H1 (cell line): Measurements from ENCODE around the gene TMEM204. TPM values are rescaled to one million over a fixed set of nuclear protein-coding genes. Genes with fewer than 3 reads are reported as not detected.

Source experiments
- BACH1 ChIP-seq: IDR thresholded peaks from 2 replicates; pipeline ENCODE4 v1.6.1; 2012; ENCODE audit warnings: low read length, improper control_type of control experiment
- BCL11A ChIP-seq, 2 experiments: IDR thresholded peaks; one replicate each; pipeline ENCODE4 v1.6.1; 2011; ENCODE audit warnings: low read depth in 2 of 2, low read length in 2 of 2, mild to moderate bottlenecking in 2 of 2
- BRCA1 ChIP-seq: IDR thresholded peaks from 2 replicates; pipeline ENCODE4 v1.6.1; 2012; ENCODE audit warnings: low read depth, low read length, improper control_type of control experiment
- FOSL1 ChIP-seq: IDR thresholded peaks from 2 replicates; pipeline ENCODE4 v1.6.1; 2011; ENCODE audit warnings: mild to moderate bottlenecking, low read depth, low read length, moderate library complexity; ENCODE audit not compliant: insufficient read depth
- MAFK ChIP-seq: IDR thresholded peaks from 2 replicates; pipeline ENCODE4 v1.6.1; 2012; ENCODE audit warnings: low read depth, mild to moderate bottlenecking, improper control_type of control experiment, low read length
- RAD21 ChIP-seq, 2 experiments: IDR thresholded peaks in 1 of 2; conservative IDR thresholded peaks in 1 of 2; 2 replicates each; pipeline ENCODE4 v1.6.1; 2011; ENCODE audit warnings: low read depth in 2 of 2, low read length in 2 of 2, improper control_type of control experiment in 1 of 2, inconsistent platforms in 1 of 2, mild to moderate bottlenecking in 1 of 2, moderate library complexity in 1 of 2
- SRF ChIP-seq: IDR thresholded peaks from 2 replicates; pipeline ENCODE4 v1.6.1; 2011; ENCODE audit warnings: mild to moderate bottlenecking, low read depth, low read length, moderate library complexity
- TEAD4 ChIP-seq: IDR thresholded peaks from 2 replicates; pipeline ENCODE4 v1.6.1; 2012; ENCODE audit warnings: low read depth, low read length, inconsistent platforms, mixed read lengths
- polyA plus RNA-seq, 7 experiments: library from polyadenylated mRNA; depleted of rRNA in 3 of 7; stranded (reverse) in 5 of 7; unstranded in 2 of 7; fragments of >200 nt in 5 of 7; fragments of 200-250 nt in 2 of 7; gene quantifications; 1 replicate in 5 of 7; 2 replicates in 1 of 7; 4 replicates in 1 of 7; pipeline versions ENCODE4 v1.2.1 to v1.2.3, GENCODE V29; 2011 to 2013; ENCODE audit warnings: missing spikeins in 2 of 7, mixed read lengths in 2 of 7
- total RNA-seq: library from RNA; stranded (reverse); fragmentation: NEBNext Ultra II Directional; extraction: Animal tissue kit (Norgen Biotek cat#: 25700); gene quantifications from 2 replicates; pipeline ENCODE4 v1.2.1, GENCODE V29; 2021
- TF ChIP-seq, protein P1 (sequence below): fragments of 300-600 bp; sonication (generic); IDR thresholded peaks from 2 replicates; pipeline ENCODE4 v1.7.1; 2012; ENCODE audit warnings: low read length, moderate library complexity, mild to moderate bottlenecking, inconsistent platforms; ENCODE audit not compliant: insufficient replicate concordance
- TF ChIP-seq, protein P2 (sequence below): IDR thresholded peaks from 2 replicates; pipeline ENCODE4 v1.6.1; 2012; ENCODE audit warnings: inconsistent platforms

TMEM204 gene
- total and polyA plus RNA-seq, 2 of the 8 experiments (the other 6 are each of a cell fraction or from before 2014, with no cell fraction given) = not detected

DNA sequence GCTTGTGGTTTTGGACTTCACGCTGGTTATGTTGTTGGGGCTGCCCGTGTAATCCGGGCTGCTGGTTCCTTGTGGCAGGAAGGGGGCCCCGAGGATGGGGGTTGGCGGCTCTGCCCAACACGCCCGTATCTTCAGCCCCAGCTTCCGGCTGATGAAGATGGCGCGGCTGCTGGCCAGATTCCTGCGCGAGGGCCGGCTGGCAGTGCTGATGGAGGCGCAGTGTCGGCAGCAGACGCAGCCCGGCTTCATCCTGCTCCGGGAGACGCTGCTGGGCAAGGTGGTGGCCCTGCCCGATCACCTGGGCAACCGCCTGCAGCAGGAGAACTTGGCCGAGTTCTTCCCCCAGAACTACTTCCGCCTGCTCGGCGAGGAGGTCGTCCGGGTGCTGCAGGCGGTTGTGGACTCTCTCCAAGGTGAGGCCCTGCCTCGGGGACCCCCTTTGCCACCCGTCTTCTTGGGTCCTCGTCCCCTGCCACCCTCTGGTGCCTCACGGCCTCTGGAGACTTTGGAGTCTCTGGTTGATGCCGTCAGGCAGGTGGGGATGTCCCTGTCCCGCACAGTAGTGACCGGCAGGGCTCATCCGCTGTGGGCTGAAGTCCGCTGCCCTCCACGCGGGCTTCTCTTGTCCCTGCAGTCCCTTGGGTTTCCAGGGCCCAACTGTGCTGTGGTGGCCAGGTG lies 38.1 kb upstream of the TMEM204 start (continued):
- TF ChIP-seq, protein P1, sequence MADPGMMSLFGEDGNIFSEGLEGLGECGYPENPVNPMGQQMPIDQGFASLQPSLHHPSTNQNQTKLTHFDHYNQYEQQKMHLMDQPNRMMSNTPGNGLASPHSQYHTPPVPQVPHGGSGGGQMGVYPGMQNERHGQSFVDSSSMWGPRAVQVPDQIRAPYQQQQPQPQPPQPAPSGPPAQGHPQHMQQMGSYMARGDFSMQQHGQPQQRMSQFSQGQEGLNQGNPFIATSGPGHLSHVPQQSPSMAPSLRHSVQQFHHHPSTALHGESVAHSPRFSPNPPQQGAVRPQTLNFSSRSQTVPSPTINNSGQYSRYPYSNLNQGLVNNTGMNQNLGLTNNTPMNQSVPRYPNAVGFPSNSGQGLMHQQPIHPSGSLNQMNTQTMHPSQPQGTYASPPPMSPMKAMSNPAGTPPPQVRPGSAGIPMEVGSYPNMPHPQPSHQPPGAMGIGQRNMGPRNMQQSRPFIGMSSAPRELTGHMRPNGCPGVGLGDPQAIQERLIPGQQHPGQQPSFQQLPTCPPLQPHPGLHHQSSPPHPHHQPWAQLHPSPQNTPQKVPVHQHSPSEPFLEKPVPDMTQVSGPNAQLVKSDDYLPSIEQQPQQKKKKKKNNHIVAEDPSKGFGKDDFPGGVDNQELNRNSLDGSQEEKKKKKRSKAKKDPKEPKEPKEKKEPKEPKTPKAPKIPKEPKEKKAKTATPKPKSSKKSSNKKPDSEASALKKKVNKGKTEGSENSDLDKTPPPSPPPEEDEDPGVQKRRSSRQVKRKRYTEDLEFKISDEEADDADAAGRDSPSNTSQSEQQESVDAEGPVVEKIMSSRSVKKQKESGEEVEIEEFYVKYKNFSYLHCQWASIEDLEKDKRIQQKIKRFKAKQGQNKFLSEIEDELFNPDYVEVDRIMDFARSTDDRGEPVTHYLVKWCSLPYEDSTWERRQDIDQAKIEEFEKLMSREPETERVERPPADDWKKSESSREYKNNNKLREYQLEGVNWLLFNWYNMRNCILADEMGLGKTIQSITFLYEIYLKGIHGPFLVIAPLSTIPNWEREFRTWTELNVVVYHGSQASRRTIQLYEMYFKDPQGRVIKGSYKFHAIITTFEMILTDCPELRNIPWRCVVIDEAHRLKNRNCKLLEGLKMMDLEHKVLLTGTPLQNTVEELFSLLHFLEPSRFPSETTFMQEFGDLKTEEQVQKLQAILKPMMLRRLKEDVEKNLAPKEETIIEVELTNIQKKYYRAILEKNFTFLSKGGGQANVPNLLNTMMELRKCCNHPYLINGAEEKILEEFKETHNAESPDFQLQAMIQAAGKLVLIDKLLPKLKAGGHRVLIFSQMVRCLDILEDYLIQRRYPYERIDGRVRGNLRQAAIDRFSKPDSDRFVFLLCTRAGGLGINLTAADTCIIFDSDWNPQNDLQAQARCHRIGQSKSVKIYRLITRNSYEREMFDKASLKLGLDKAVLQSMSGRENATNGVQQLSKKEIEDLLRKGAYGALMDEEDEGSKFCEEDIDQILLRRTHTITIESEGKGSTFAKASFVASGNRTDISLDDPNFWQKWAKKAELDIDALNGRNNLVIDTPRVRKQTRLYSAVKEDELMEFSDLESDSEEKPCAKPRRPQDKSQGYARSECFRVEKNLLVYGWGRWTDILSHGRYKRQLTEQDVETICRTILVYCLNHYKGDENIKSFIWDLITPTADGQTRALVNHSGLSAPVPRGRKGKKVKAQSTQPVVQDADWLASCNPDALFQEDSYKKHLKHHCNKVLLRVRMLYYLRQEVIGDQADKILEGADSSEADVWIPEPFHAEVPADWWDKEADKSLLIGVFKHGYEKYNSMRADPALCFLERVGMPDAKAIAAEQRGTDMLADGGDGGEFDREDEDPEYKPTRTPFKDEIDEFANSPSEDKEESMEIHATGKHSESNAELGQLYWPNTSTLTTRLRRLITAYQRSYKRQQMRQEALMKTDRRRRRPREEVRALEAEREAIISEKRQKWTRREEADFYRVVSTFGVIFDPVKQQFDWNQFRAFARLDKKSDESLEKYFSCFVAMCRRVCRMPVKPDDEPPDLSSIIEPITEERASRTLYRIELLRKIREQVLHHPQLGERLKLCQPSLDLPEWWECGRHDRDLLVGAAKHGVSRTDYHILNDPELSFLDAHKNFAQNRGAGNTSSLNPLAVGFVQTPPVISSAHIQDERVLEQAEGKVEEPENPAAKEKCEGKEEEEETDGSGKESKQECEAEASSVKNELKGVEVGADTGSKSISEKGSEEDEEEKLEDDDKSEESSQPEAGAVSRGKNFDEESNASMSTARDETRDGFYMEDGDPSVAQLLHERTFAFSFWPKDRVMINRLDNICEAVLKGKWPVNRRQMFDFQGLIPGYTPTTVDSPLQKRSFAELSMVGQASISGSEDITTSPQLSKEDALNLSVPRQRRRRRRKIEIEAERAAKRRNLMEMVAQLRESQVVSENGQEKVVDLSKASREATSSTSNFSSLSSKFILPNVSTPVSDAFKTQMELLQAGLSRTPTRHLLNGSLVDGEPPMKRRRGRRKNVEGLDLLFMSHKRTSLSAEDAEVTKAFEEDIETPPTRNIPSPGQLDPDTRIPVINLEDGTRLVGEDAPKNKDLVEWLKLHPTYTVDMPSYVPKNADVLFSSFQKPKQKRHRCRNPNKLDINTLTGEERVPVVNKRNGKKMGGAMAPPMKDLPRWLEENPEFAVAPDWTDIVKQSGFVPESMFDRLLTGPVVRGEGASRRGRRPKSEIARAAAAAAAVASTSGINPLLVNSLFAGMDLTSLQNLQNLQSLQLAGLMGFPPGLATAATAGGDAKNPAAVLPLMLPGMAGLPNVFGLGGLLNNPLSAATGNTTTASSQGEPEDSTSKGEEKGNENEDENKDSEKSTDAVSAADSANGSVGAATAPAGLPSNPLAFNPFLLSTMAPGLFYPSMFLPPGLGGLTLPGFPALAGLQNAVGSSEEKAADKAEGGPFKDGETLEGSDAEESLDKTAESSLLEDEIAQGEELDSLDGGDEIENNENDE = no peak
- TF ChIP-seq, protein P2, sequence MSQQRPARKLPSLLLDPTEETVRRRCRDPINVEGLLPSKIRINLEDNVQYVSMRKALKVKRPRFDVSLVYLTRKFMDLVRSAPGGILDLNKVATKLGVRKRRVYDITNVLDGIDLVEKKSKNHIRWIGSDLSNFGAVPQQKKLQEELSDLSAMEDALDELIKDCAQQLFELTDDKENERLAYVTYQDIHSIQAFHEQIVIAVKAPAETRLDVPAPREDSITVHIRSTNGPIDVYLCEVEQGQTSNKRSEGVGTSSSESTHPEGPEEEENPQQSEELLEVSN = no peak
- TF ChIP-seq FOSL1 (no peak), TEAD4 (no peak), SRF (no peak), RAD21 (IDR thresholded peaks at IDR 0.05 in 1 of 2, conservative IDR thresholded peaks at IDR 0.05 in 1 of 2; ENCODE audit: low read depth in 2 of 2, low read length in 2 of 2) (no peak), BCL11A (IDR thresholded peaks at IDR 0.05; ENCODE audit: low read depth in 2 of 2, low read length in 2 of 2) (no peak), BRCA1 (no peak), MAFK (no peak), BACH1 (no peak)
